H1 (cell line): ENCODE data around the gene HES5. TPM values are rescaled to one million over a fixed set of nuclear protein-coding genes. Genes with fewer than 3 reads are reported as not detected.

Experiments used
- CTCF ChIA-PET: fragments of 300-600 bp; sonication (Branson Sonifier 250); formaldehyde crosslinking; loops from one replicate; lab custom pipeline; 2021; ENCODE audit not compliant: partially characterized antibody; lab: Charles Lee
- POLR2A ChIA-PET: fragments of 300-600 bp; sonication (Branson Sonifier 250); formaldehyde crosslinking; loops from one replicate; lab custom pipeline; 2021; ENCODE audit warnings: inconsistent platforms; ENCODE audit not compliant: partially characterized antibody; lab: Charles Lee
- DNase-seq, 2 experiments: peaks; one replicate each; pipeline versions ENCODE4 v3.0.0 to v3.0.0-alpha.2; 2010 to 2022; ENCODE audit warnings: low spot score in 2 of 2, low read depth in 1 of 2, mixed read lengths in 1 of 2
- FAIRE-seq: peaks from 2 replicates; lab custom pipeline; 2011; peaks lifted over from hg19 to GRCh38; lab: Jason Lieb, UNC
- H2AFZ ChIP-seq: 2 replicates; pipeline ENCODE4 v1.8.1; 2012; ENCODE audit warnings: low read length, inconsistent platforms
- H2AK5ac ChIP-seq: 2 replicates; pipeline ENCODE4 v1.6.1; 2013; ENCODE audit warnings: low read depth, low read length
- H2BK120ac ChIP-seq: replicated peaks from 2 replicates; pipeline ENCODE3; 2013; ENCODE audit warnings: low read depth, low read length, inconsistent platforms
- H2BK12ac ChIP-seq: 2 replicates; pipeline ENCODE4 v1.6.1; 2013; ENCODE audit warnings: low read depth, low read length
- H2BK15ac ChIP-seq: 2 replicates; pipeline ENCODE4 v1.6.1; 2013; ENCODE audit warnings: low read length
- H2BK20ac ChIP-seq: 2 replicates; pipeline ENCODE4 v1.6.1; 2013; ENCODE audit warnings: low read length
- H2BK5ac ChIP-seq: 2 replicates; pipeline ENCODE4 v1.6.1; 2013; ENCODE audit warnings: low read depth, low read length
- H3K14ac ChIP-seq: 2 replicates; pipeline ENCODE4 v1.6.1; 2013; ENCODE audit warnings: inconsistent platforms; ENCODE audit not compliant: insufficient read length
- H3K18ac ChIP-seq: 2 replicates; pipeline ENCODE4 v1.6.1; 2013; ENCODE audit warnings: low read length; ENCODE audit errors: extremely low read depth
- H3K23ac ChIP-seq: 2 replicates; pipeline ENCODE4 v1.6.1; 2013; ENCODE audit warnings: inconsistent platforms; ENCODE audit not compliant: insufficient read length
- H3K23me2 ChIP-seq: 2 replicates; pipeline ENCODE4 v1.6.1; 2013; ENCODE audit warnings: low read depth, low read length
- H3K27ac ChIP-seq: 2 replicates; pipeline ENCODE4 v1.6.1; 2011; ENCODE audit warnings: low read depth, low read length, inconsistent platforms
- H3K27me3 ChIP-seq, 4 experiments: replicated peaks in 1 of 4; 1 replicate in 1 of 4; 2 replicates in 3 of 4; pipeline versions ENCODE4 v1.6.1 to v1.8.1; 2011 to 2013; ENCODE audit warnings: low read length in 3 of 4, mild to moderate bottlenecking in 3 of 4, inconsistent platforms in 2 of 4, mixed read lengths in 2 of 4, moderate library complexity in 1 of 4; ENCODE audit not compliant: control insufficient read depth in 3 of 4, insufficient read depth in 3 of 4; ENCODE audit errors: extremely low read depth in 1 of 4
- H3K36me3 ChIP-seq, 4 experiments: 2 replicates each; pipeline versions ENCODE4 v1.6.1 to v1.8.1; 2011 to 2013; ENCODE audit warnings: mild to moderate bottlenecking in 4 of 4, low read length in 3 of 4, moderate library complexity in 2 of 4, control low read depth in 1 of 4, inconsistent platforms in 1 of 4; ENCODE audit not compliant: insufficient read depth in 4 of 4, control insufficient read depth in 2 of 4
- H3K4ac ChIP-seq: replicated peaks from 2 replicates; pipeline ENCODE3; 2013; ENCODE audit warnings: low read length, low read depth, mixed read lengths, inconsistent platforms; ENCODE audit not compliant: insufficient read length
- H3K4me1 ChIP-seq, 4 experiments: replicated peaks in 1 of 4; 1 replicate in 1 of 4; 2 replicates in 3 of 4; pipeline versions ENCODE4 v1.6.1 to v1.8.1; 2011 to 2013; ENCODE audit warnings: low read length in 3 of 4, inconsistent platforms in 2 of 4, mixed read lengths in 1 of 4; ENCODE audit not compliant: insufficient read depth in 4 of 4, control insufficient read depth in 3 of 4
- H3K4me2 ChIP-seq, 2 experiments: 2 replicates each; pipeline versions ENCODE4 v1.6.1 to v1.8.1; 2011 to 2013; ENCODE audit warnings: low read depth in 2 of 2, low read length in 2 of 2, control low read depth in 1 of 2, inconsistent platforms in 1 of 2, mild to moderate bottlenecking in 1 of 2; ENCODE audit not compliant: insufficient read depth in 1 of 2
- H3K4me3 ChIP-seq, 4 experiments: fragments of 200-600, 300-600 bp in 1 of 4; sonication (generic), shearing (Covaris generic), sonication (Bioruptor Twin) in 1 of 4; 2 replicates each; pipeline versions ENCODE4 v1.5.1 to v1.8.1; 2011 to 2016; ENCODE audit warnings: low read length in 4 of 4, low read depth in 3 of 4, control low read depth in 2 of 4, inconsistent platforms in 2 of 4, mild to moderate bottlenecking in 2 of 4, mixed read lengths in 1 of 4, moderate library complexity in 1 of 4; ENCODE audit not compliant: insufficient read depth in 2 of 4; ENCODE audit errors: extremely low read depth in 1 of 4
- H3K56ac ChIP-seq: replicated peaks from 2 replicates; pipeline ENCODE3; 2013; ENCODE audit warnings: low read depth, mild to moderate bottlenecking, mixed read lengths, low read length, inconsistent platforms; ENCODE audit not compliant: insufficient read length
- H3K79me1 ChIP-seq: 2 replicates; pipeline ENCODE4 v1.6.1; 2013; ENCODE audit warnings: low read depth, low read length, control low read depth
- H3K79me2 ChIP-seq, 2 experiments: 2 replicates each; pipeline versions ENCODE4 v1.6.1 to v1.8.1; 2012 to 2013; ENCODE audit warnings: low read length in 2 of 2, mild to moderate bottlenecking in 2 of 2, inconsistent platforms in 1 of 2; ENCODE audit not compliant: insufficient read depth in 2 of 2, control insufficient read depth in 1 of 2
- H3K9ac ChIP-seq, 4 experiments: replicated peaks in 1 of 4; 1 replicate in 1 of 4; 2 replicates in 3 of 4; pipeline versions ENCODE4 v1.6.1 to v1.8.1; 2011 to 2013; ENCODE audit warnings: low read depth in 3 of 4, low read length in 3 of 4, control low read depth in 2 of 4, mild to moderate bottlenecking in 2 of 4, moderate library complexity in 2 of 4, inconsistent platforms in 1 of 4; ENCODE audit errors: extremely low read depth in 1 of 4
- H3K9me3 ChIP-seq, 2 experiments: 2 replicates each; pipeline versions ENCODE4 v1.6.1 to v1.8.1; 2012 to 2013; ENCODE audit warnings: mild to moderate bottlenecking in 2 of 2, moderate library complexity in 2 of 2, control low read depth in 1 of 2, inconsistent platforms in 1 of 2, low read depth in 1 of 2, low read length in 1 of 2, mixed read lengths in 1 of 2; ENCODE audit not compliant: insufficient read depth in 2 of 2
- H4K20me1 ChIP-seq, 2 experiments: replicated peaks in 1 of 2; 2 replicates each; pipeline versions ENCODE3 to v1.8.1; 2011 to 2013; ENCODE audit warnings: inconsistent platforms in 2 of 2, low read length in 2 of 2, mild to moderate bottlenecking in 1 of 2; ENCODE audit not compliant: insufficient read depth in 2 of 2, control insufficient read depth in 1 of 2
- H4K5ac ChIP-seq: 2 replicates; pipeline ENCODE4 v1.6.1; 2013; ENCODE audit warnings: low read length, low read depth, mixed read lengths, inconsistent platforms; ENCODE audit not compliant: insufficient read length
- H4K8ac ChIP-seq: 2 replicates; pipeline ENCODE4 v1.8.0; 2013; ENCODE audit warnings: mild to moderate bottlenecking, moderate library complexity, low read length, inconsistent platforms; ENCODE audit not compliant: insufficient read depth; ENCODE audit errors: extremely low read depth
- H4K91ac ChIP-seq: replicated peaks from 2 replicates; pipeline ENCODE3; 2013; ENCODE audit warnings: low read length, mixed read lengths, inconsistent platforms; ENCODE audit not compliant: insufficient read length
- EGR1 ChIP-seq: IDR thresholded peaks from 2 replicates; pipeline ENCODE4 v1.6.1; 2011; ENCODE audit warnings: low read depth, low read length, borderline replicate concordance
- FOSL1 ChIP-seq: IDR thresholded peaks from 2 replicates; pipeline ENCODE4 v1.6.1; 2011; ENCODE audit warnings: mild to moderate bottlenecking, low read depth, low read length, moderate library complexity; ENCODE audit not compliant: insufficient read depth
- GABPA ChIP-seq: IDR thresholded peaks from 2 replicates; pipeline ENCODE4 v1.6.1; 2011; ENCODE audit warnings: mild to moderate bottlenecking, low read length, moderate library complexity, borderline replicate concordance; ENCODE audit not compliant: insufficient read depth
- NANOG ChIP-seq: IDR thresholded peaks from 2 replicates; pipeline ENCODE4 v1.6.1; 2011; ENCODE audit warnings: low read length, low read depth, mild to moderate bottlenecking, inconsistent platforms; ENCODE audit not compliant: insufficient read depth, poor library complexity, severe bottlenecking
- TBP ChIP-seq: IDR thresholded peaks from 2 replicates; pipeline ENCODE4 v1.6.1; 2011; ENCODE audit warnings: low read depth, low read length, improper control_type of control experiment
- WGBS, 2 experiments: shearing (Covaris generic) in 1 of 2; methylation state at CpG; one replicate each; pipeline versions ENCODE4 v1.1.6 to v1.1.7; 2013 to 2015; ENCODE audit warnings: low lambda C conversion rate in 2 of 2, mixed read lengths in 2 of 2, inconsistent platforms in 1 of 2, low coverage in 1 of 2, missing lambda C conversion rate in 1 of 2; ENCODE audit not compliant: insufficient replicate concordance in 2 of 2, insufficient coverage in 1 of 2, insufficient read length in 1 of 2; ENCODE audit errors: extremely low coverage in 1 of 2, missing lambda C conversion rate in 1 of 2; 5-methylcytosine and 5-hydroxymethylcytosine counted together
- polyA plus RNA-seq, 7 experiments: library from polyadenylated mRNA; depleted of rRNA in 3 of 7; stranded (reverse) in 5 of 7; unstranded in 2 of 7; fragments of >200 nt in 5 of 7; fragments of 200-250 nt in 2 of 7; gene quantifications; 1 replicate in 5 of 7; 2 replicates in 1 of 7; 4 replicates in 1 of 7; pipeline versions ENCODE4 v1.2.1 to v1.2.3, GENCODE V29; 2011 to 2013; ENCODE audit warnings: missing spikeins in 2 of 7, mixed read lengths in 2 of 7
- total RNA-seq: library from RNA; stranded (reverse); fragmentation: NEBNext Ultra II Directional; extraction: Animal tissue kit (Norgen Biotek cat#: 25700); gene quantifications from 2 replicates; pipeline ENCODE4 v1.2.1, GENCODE V29; 2021

HES5 gene
- total and polyA plus RNA-seq, 2 of the 8 experiments (the other 6 are each of a cell fraction or from before 2014, with no cell fraction given), result 0.22 TPM; not detected in 1

GRCh38 chr1:2482588-2482987, 47.5 kb downstream of the HES5 start:
- TF ChIP-seq FOSL1 (0 out of 2 replicates have a peak, but pooled peaks have one; percentile 10), GABPA (0 out of 2 replicates have a peak, but pooled peaks have one; percentile 17), NANOG (no peak), TBP (no peak), EGR1 (peak; percentile 64; the same call in 1 of the 2 replicates)
- H3K27ac ChIP-seq, result no peak overlapping the region
- CTCF ChIA-PET, result interaction anchor here (0.9 to 1.3 kb wide), 2 partner anchors 37 to 50 kb away, joined by 3 read pairs; no protein-coding TSS in a partner anchor
- H2BK5ac ChIP-seq, result no peak overlapping the region
- no peaks in the 10 kb centered on the region for H3K79me2 ChIP-seq
- DNase-seq (no peak), FAIRE-seq (no peak)
- no peaks in the 10 kb centered on the region for H3K36me3 ChIP-seq
- H2BK12ac ChIP-seq, result no peak overlapping the region; the same call in 1 of the 2 replicates
- no peak overlapping the region for H3K4me3 ChIP-seq
- H3K23ac ChIP-seq, result no peak overlapping the region
- no peaks in the 10 kb centered on the region for H3K79me1 ChIP-seq
- no peak overlapping the region for H3K4me2 ChIP-seq
- peak overlapping the region; percentile 14; the same call in 1 of the 2 replicates for H4K8ac ChIP-seq
- no peak overlapping the region for H4K5ac ChIP-seq
- no peak overlapping the region for H3K14ac ChIP-seq
- POLR2A ChIA-PET, result no interaction called here
- 91% methylated on average over 11 of the region's 11 CpGs; no CpG with 5 or more reads in 1 of the 2 experiments for WGBS, 2 experiments
- no peak overlapping the region for H2BK120ac ChIP-seq
- peaks cover 0 to 7% of the 10 kb centered on the region in 2 experiments for H4K20me1 ChIP-seq
- no peak overlapping the region for H2BK15ac ChIP-seq
- H4K91ac ChIP-seq, result no peak overlapping the region
- no peak overlapping the region for H2BK20ac ChIP-seq
- peaks cover 0 to 10% of the 10 kb centered on the region in 2 experiments; a peak in 1 of 4 replicates for H3K9me3 ChIP-seq
- 0 out of 7 replicates have a peak, but pooled peaks cover 0 to 2% (median 0%) of the 10 kb centered on the region in 4 experiments for H3K27me3 ChIP-seq
- H2AK5ac ChIP-seq, result no peak overlapping the region
- no peak overlapping the region for H3K9ac ChIP-seq
- no peak overlapping the region for H2AFZ ChIP-seq
- H3K4ac ChIP-seq, result no peak overlapping the region
- H3K56ac ChIP-seq, result no peak overlapping the region
- H3K18ac ChIP-seq, result no peak overlapping the region
- no peaks in the 10 kb centered on the region; a peak in 1 of 7 replicates for H3K4me1 ChIP-seq
- no peaks in the 10 kb centered on the region; the same call in 1 of the 2 replicates for H3K23me2 ChIP-seq
